Measurements from ENCODE around the gene TTC7B. TPM values are rescaled to one million over a fixed set of nuclear protein-coding genes. Genes with fewer than 3 reads are reported as not detected.

The TTC7B gene
- total and polyA plus RNA-seq, 2 experiments from 2014 or later, result 7.9 to 28.6 TPM

DNA sequence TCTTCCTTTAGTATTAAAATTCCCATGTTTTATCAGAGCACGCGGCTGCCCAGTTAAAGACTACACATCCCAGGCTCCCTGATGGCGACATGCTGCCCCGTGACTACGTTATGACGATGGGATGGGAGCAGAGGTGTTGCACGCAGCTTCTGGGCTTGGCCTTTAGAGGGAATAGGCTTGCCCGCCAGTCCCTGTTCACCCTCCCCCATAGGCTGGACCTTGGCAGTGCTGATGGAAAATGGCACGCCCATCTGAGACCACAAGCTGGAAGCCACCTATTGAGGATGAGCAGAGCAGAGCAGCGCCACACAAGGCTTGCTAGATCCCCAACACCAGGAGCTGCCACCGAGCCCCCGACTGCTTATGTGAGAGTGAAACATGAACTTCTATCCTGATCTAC, 24.7 kb downstream of the TTC7B start (continued):
- no peak for TF ChIP-seq ZNF462 (CRISPR knock-in tag; IDR thresholded peaks at IDR 0.05)
- TF ChIP-seq ETS1 (IDR thresholded peaks at IDR 0.05), result no peak
- no peak for TF ChIP-seq CTCF (conservative IDR thresholded peaks at IDR 0.05; ENCODE audit: low read depth in 2 of 2)
- no peak for TF ChIP-seq NANOG (IDR thresholded peaks at IDR 0.05; ENCODE audit: borderline replicate concordance)

- H3K4me3 Mint-ChIP-seq, result no peak overlapping the region
- no peaks in the 10 kb centered on the region for H3F3A ChIP-seq (replicated peaks; ENCODE audit: low read depth)
- H3K27me3 ChIP-seq (ENCODE audit: insufficient read depth), result no peaks in the 10 kb centered on the region
- DNase-seq (ENCODE audit: low spot score) (no peak), ATAC-seq (no peak)
- no peaks in the 10 kb centered on the region for H3K9me3 Mint-ChIP-seq
- no peak overlapping the region for H3K27ac ChIP-seq (ENCODE audit: low read depth)
- no peaks in the 10 kb centered on the region; the same call in 2 of the 3 replicates for H3K36me3 Mint-ChIP-seq (ENCODE audit: low read depth)
- no peaks in the 10 kb centered on the region for H3K79me2 ChIP-seq (replicated peaks; ENCODE audit: insufficient read depth)
- no peaks in the 10 kb centered on the region for H3K4me1 ChIP-seq (ENCODE audit: insufficient read depth)
- H3K4me1 Mint-ChIP-seq, result peaks cover 18% of the 10 kb centered on the region
- no peaks in the 10 kb centered on the region for H3K27me3 Mint-ChIP-seq (ENCODE audit: insufficient read depth, low read depth, poor library complexity)
- H2AFZ ChIP-seq, result no peak overlapping the region
- H3K4me3 ChIP-seq, result no peak overlapping the region
- H3K4me2 ChIP-seq, result no peak overlapping the region
- no peaks in the 10 kb centered on the region; the same call in 1 of the 2 replicates for H3K9me2 ChIP-seq (ENCODE audit: insufficient read depth)
- no peaks in the 10 kb centered on the region for H4K20me1 ChIP-seq (replicated peaks; ENCODE audit: insufficient read depth)
- H3K36me3 ChIP-seq (ENCODE audit: insufficient read depth), result no peaks in the 10 kb centered on the region
- no peak overlapping the region for H3K27ac Mint-ChIP-seq
- TF ChIP-seq NANOG (IDR thresholded peaks at IDR 0.05; ENCODE audit: borderline replicate concordance), result no peak
- no peak for TF ChIP-seq STAT1 (IDR thresholded peaks at IDR 0.05; ENCODE audit: unreplicated experiment)
- no peak for TF ChIP-seq CREB1 (CRISPR knock-in tag; IDR thresholded peaks at IDR 0.05; ENCODE audit: low read depth)
- no peak for TF ChIP-seq JUNB (IDR thresholded peaks at IDR 0.05; ENCODE audit: unreplicated experiment)
- TF ChIP-seq EZH2 (IDR thresholded peaks at IDR 0.05; ENCODE audit: low read depth, unreplicated experiment), result no peak
- TF ChIP-seq POLR2AphosphoS5 (IDR thresholded peaks at IDR 0.05; ENCODE audit: low read depth), result no peak
Measured at GRCh38 chr14:90788031-90788430, 28.2 kb downstream of the TTC7B start.

Measured in GM23338 (cell line).